ENCODE data around the gene PLEKHD1.

PLEKHD1 gene

GRCh38 chr14:69547701-69548348 lies 63.3 kb downstream of the PLEKHD1 start:
- DNase-seq (ENCODE audit: low read depth), result no peak

GRCh38 chr14:69548566-69548965 lies 64.0 kb downstream of the PLEKHD1 start:
- DNase-seq (ENCODE audit: low read depth), result no peak

- no peak for DNase-seq (ENCODE audit: low read depth)
These were observed 67.0 kb downstream of the PLEKHD1 start for GRCh38 chr14:69551511-69551910.

GRCh38 chr14:69553252-69553651 lies 68.7 kb downstream of the PLEKHD1 start:
- no peak for DNase-seq (ENCODE audit: low read depth)

GRCh38 chr14:69554500-69554899 lies 70.0 kb downstream of the PLEKHD1 start:
- DNase-seq (ENCODE audit: low read depth), result no peak

- DNase-seq (ENCODE audit: low read depth), result no peak
These were observed 74.2 kb downstream of the PLEKHD1 start for GRCh38 chr14:69558774-69559173.

- no peak for DNase-seq (ENCODE audit: low read depth)
These were observed 75.1 kb downstream of the PLEKHD1 start for GRCh38 chr14:69559581-69560011.

GRCh38 chr14:69560826-69561225 lies 76.3 kb downstream of the PLEKHD1 start:
- no peak for DNase-seq (ENCODE audit: low read depth)

- DNase-seq (ENCODE audit: low read depth), result no peak
These were observed 77.4 kb downstream of the PLEKHD1 start for GRCh38 chr14:69561893-69562292.

- DNase-seq (ENCODE audit: low read depth), result no peak
These were observed 83.0 kb downstream of the PLEKHD1 start for GRCh38 chr14:69567563-69567962.

- DNase-seq (ENCODE audit: low read depth), result no peak
These were observed 85.3 kb downstream of the PLEKHD1 start for GRCh38 chr14:69569859-69570258.

- DNase-seq (ENCODE audit: low read depth), result no peak
These were observed 86.4 kb downstream of the PLEKHD1 start for GRCh38 chr14:69570836-69571330.

- DNase-seq (ENCODE audit: low read depth), result no peak
These were observed 87.0 kb downstream of the PLEKHD1 start for GRCh38 chr14:69571449-69572029.

- no peak for DNase-seq (ENCODE audit: low read depth)
These were observed 87.7 kb downstream of the PLEKHD1 start for GRCh38 chr14:69572030-69572840.

GRCh38 chr14:69572841-69573135 lies 88.3 kb downstream of the PLEKHD1 start:
- DNase-seq (ENCODE audit: low read depth), result no peak

- DNase-seq (ENCODE audit: low read depth), result no peak
These were observed 88.8 kb downstream of the PLEKHD1 start for GRCh38 chr14:69573205-69573830.

- DNase-seq (ENCODE audit: low read depth), result no peak
These were observed 89.3 kb downstream of the PLEKHD1 start for GRCh38 chr14:69573831-69574262.

- peak; percentile 48 for DNase-seq (ENCODE audit: low read depth)
These were observed 89.9 kb downstream of the PLEKHD1 start, which contains the start of gene CCDC177 for GRCh38 chr14:69574263-69574953. CCDC177 (minus strand) TSS chr14:69574871; CDS start chr14:69573622, 1,249 bp downstream.

- no peak for DNase-seq (ENCODE audit: low read depth)
These were observed 90.4 kb downstream of the PLEKHD1 start for GRCh38 chr14:69574954-69575295.

GRCh38 chr14:69579476-69579875 lies 94.9 kb downstream of the PLEKHD1 start:
- DNase-seq (ENCODE audit: low read depth), result no peak

- no peak for DNase-seq (ENCODE audit: low read depth)
These were observed 95.6 kb downstream of the PLEKHD1 start for GRCh38 chr14:69580009-69580577.
